Measurements from ENCODE around the gene C1orf216.
A peak's percentile ranks its signal among the peaks of the same experiment; 100 is the strongest.

Gene C1orf216

DNA sequence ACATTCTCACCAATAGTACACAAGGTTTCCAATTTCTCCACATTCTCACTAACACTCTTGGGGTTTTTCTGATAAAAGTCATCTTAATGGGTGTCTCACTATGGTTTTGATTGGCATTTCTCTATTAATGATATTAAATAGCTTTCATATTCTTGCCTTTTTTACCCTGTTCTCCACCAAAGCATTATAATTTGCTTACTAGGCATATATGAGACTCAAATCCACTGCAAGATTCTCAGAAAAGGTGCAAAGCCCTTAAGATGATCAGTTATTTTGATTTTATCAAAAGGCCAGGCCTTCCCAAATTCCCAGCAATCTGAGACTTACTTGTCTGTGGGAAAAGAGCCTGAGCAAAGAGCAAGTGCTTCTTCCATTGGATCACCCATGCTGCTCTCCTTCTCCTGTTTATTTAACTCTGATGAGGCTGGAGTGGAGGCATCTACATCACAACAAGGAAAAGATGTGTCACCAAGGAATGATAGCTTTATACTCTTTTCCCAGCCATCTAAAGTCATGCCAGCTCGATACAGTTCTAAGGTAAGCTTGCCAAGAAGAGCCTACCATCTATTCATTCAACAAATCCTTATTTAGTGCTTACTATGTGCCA lies 26.5 kb upstream of the C1orf216 start:
- TF ChIP-seq, protein P1, sequence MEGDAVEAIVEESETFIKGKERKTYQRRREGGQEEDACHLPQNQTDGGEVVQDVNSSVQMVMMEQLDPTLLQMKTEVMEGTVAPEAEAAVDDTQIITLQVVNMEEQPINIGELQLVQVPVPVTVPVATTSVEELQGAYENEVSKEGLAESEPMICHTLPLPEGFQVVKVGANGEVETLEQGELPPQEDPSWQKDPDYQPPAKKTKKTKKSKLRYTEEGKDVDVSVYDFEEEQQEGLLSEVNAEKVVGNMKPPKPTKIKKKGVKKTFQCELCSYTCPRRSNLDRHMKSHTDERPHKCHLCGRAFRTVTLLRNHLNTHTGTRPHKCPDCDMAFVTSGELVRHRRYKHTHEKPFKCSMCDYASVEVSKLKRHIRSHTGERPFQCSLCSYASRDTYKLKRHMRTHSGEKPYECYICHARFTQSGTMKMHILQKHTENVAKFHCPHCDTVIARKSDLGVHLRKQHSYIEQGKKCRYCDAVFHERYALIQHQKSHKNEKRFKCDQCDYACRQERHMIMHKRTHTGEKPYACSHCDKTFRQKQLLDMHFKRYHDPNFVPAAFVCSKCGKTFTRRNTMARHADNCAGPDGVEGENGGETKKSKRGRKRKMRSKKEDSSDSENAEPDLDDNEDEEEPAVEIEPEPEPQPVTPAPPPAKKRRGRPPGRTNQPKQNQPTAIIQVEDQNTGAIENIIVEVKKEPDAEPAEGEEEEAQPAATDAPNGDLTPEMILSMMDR (conservative IDR thresholded peaks at IDR 0.05): no peak
- H3K27ac ChIP-seq: no peak overlapping the region

DNA sequence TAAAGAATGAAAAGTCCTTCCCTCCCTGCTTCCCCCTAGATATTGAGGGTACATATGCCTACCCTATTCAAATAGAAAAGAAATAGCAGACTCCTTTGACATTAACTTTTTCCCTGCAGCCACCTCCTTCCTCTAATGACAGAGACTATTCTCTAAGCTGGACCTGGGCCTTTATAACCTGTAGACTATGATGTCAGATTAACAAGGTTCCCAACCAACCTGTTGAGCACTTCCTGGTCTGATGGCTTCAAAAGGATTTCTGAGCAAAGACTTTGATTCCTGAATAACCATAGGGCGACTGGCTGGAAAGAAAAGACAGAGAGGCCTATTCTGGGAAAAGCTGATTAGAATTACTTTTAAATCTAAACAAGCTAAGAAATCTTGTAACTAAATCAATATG lies 18.4 kb upstream of the C1orf216 start:
- TF ChIP-seq, protein P1 (conservative IDR thresholded peaks at IDR 0.05): no peak
- no peak overlapping the region for H3K27ac ChIP-seq

DNA sequence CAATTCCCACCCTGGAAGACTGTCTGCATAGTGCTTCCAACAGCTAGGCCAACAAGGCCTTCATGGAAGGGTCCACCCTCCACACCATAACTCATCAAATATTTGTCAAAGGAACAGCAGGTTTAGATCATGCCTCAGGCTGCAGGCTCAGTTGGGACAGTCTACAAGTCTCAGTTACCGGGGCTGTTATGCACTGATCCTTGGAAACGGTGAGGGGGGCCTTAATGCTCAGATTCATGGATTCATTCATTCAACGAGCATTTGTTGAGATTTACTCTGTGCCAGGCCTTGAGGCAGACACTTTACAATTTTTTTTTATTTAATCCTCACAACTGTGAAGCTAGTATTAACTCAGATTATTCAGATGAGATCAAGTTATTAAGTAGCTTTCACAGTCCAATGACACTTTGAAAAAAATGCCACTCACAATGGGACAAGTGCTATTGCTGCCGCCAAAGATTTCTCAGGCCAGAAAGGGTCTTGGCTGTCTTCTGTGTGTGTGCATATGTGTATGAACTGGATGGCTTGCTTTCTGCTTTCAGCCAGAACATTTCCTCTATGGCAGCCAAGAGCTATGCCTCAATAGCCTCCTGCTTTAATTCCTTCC lies 8.9 kb upstream of the C1orf216 start:
- TF ChIP-seq, protein P1 (conservative IDR thresholded peaks at IDR 0.05): no peak
- H3K27ac ChIP-seq: no peak overlapping the region

DNA sequence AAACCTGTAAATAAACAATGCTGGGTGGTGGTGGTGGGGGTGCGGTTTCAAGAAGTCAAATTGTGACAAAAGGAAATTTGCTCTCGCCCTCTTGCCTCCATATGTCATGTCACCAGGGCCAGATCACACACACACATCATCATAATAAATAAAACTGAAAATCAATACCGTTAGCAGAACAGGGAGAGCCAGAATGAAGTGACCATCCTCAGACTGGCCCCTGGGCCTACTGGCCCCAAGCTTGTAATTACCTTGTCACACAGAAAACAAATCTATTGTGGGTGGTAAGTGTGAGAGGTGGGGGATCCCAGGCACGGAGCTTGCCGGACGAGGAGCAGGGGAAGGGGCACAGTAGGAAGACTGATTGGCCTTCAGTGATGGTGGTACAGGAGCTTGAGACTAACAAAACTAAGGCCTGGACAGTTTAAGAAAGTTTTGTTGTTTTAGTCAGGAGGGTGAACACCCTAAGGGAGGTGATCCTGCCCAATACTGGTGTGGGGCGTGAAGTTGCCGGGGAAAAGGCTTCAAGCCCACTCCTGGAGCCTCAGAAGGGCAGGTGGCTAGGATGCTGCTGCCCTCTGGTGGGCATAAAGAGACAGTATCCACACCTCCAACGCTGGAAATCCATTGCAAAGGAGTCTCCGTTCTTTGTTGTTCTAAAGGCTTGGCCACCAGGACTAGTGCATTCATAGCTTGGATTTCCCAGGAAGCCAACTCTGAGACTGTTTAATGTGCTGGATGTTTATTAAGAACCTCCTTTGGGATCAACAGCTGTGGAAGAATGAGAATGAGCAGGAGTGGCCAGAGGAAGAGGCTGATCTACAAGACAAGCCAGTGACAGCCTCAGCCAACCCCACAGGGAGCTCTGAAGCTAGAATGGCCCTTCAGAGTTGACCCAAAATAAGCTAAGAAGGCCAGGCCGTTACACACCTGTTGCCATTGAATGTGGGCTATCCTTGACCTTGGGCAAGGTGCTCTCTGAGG lies 8.1 kb upstream of the C1orf216 start:
- TF ChIP-seq, protein P1 (conservative IDR thresholded peaks at IDR 0.05): peak; percentile 94
- no peak overlapping the region for H3K27ac ChIP-seq

DNA sequence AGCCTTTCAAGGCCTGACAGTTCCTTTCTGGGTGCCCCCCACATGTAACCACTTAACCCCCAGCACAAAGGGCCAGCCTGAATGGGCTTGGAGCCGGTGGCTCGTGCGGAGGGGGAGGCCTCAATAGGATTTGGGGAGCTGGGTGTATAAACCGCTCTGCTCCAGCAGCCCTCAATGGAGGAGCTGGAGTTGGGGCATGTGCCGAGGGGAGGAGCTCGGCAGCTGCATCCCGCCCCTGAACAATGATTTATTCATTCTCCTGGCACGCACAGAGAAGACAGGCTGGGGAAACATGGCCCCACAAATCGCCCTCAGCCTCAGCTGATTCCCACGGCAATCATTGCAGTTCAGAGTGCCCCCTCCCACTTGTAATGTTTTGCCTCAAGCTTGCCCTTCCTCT lies 6.9 kb upstream of the C1orf216 start:
- TF ChIP-seq, protein P1 (conservative IDR thresholded peaks at IDR 0.05): no peak
- no peak overlapping the region for H3K27ac ChIP-seq

DNA sequence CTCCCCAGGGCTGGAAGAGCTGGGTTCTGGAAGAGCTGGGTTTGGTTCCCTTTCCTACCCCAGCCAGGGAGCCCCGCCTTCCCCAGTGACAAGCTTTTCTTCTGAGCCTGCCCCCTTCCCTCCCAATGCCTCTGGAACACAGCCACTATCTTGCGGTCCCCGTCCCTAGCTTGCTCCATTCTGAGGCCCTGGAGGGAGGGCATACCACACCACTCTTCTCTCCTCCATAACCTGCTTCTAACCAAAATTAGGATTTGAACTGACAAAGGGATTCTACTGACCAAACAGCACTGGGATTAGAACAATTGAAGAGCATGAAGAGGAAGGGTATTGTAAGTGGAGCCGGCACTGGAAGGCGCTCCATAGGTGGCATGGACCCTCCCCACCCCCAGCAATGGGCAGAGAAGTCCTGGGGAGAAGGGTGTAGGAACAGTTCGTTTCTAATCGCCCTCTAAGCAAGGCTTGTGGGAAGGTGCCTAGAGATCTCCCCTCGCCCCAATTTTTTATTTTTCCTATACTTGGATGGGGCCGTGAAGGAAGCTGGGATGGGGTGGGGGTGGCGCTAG lies 690 bp downstream of the C1orf216 start:
- TF ChIP-seq, protein P1 (conservative IDR thresholded peaks at IDR 0.05): no peak
- peak overlapping the region; percentile 90 for H3K27ac ChIP-seq

DNA sequence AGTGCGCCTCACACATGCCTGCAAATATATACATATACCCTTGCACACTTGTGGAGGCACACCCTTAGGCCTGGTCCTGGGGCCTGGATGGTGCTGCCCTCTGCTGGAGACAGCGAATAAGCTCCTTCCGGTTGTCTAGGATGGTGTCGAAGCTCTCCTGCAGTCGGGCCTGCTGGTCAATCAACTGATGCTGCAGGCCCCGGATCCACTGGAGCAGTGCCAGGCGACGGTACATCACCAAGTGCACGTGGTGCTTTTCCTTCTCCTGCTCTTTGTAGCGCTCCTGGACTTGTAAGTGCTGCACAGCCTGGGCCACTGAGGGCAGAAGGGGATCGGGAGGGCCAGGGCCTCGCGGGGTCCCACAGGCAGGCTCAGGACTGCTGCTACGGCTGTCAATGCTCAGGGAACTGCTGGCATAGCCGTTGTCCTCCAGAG lies 3.1 kb downstream of the C1orf216 start:
- TF ChIP-seq, protein P1 (conservative IDR thresholded peaks at IDR 0.05): peak; percentile 92
- peak overlapping the region; percentile 51 for H3K27ac ChIP-seq
